HEK293 (cell line): ENCODE measurements around the gene VDR.

Source experiments
- CTCF ChIP-seq: fragments of 450-650 bp; formaldehyde crosslinking; IDR thresholded peaks from 2 replicates; pipeline ENCODE4 v1.5.1; 2016; ENCODE audit warnings: missing biosample characterization, missing genetic modification characterization
- KLF1 ChIP-seq: fragments of 450-650 bp; formaldehyde crosslinking; IDR thresholded peaks from 2 replicates; pipeline ENCODE4 v1.5.1; 2016; ENCODE audit warnings: missing biosample characterization, missing genetic modification characterization
- PATZ1 ChIP-seq: fragments of 450-650 bp; formaldehyde crosslinking; IDR thresholded peaks from 2 replicates; pipeline ENCODE4 v1.5.1; 2016; ENCODE audit warnings: missing biosample characterization, missing genetic modification characterization
- SALL2 ChIP-seq: fragments of 450-650 bp; formaldehyde crosslinking; IDR thresholded peaks from 2 replicates; pipeline ENCODE4 v1.5.0; 2017; ENCODE audit warnings: missing biosample characterization, mild to moderate bottlenecking, missing genetic modification characterization, borderline replicate concordance
- TSHZ1 ChIP-seq: fragments of 450-650 bp; formaldehyde crosslinking; IDR thresholded peaks from 2 replicates; pipeline ENCODE4 v1.5.1; 2016; ENCODE audit warnings: missing biosample characterization, missing genetic modification characterization, borderline replicate concordance
- YY1 ChIP-seq: fragments of 450-650 bp; formaldehyde crosslinking; IDR thresholded peaks from 2 replicates; pipeline ENCODE4 v1.5.1; 2018; ENCODE audit warnings: missing biosample characterization, missing genetic modification characterization
- ZBTB26 ChIP-seq: fragments of 450-650 bp; formaldehyde crosslinking; optimal IDR thresholded peaks from 2 replicates; pipeline ENCODE3; 2016; ENCODE audit warnings: missing biosample characterization, mild to moderate bottlenecking, missing genetic modification characterization
- ZBTB7A ChIP-seq: fragments of 450-650 bp; formaldehyde crosslinking; IDR thresholded peaks from 2 replicates; pipeline ENCODE4 v1.5.1; 2016; ENCODE audit warnings: low read depth, missing biosample characterization, missing genetic modification characterization
- ZFP69B ChIP-seq: fragments of 450-650 bp; formaldehyde crosslinking; IDR thresholded peaks from 2 replicates; pipeline ENCODE4 v1.5.1; 2016; ENCODE audit warnings: missing biosample characterization, missing genetic modification characterization
- ZNF239 ChIP-seq: fragments of 450-650 bp; formaldehyde crosslinking; IDR thresholded peaks from 2 replicates; pipeline ENCODE4 v1.5.1; 2016; ENCODE audit warnings: missing biosample characterization, missing genetic modification characterization
- ZNF280C ChIP-seq: fragments of 450-650 bp; formaldehyde crosslinking; IDR thresholded peaks from 2 replicates; pipeline ENCODE4 v1.5.1; 2016; ENCODE audit warnings: missing biosample characterization, missing genetic modification characterization
- ZNF416 ChIP-seq: fragments of 450-650 bp; formaldehyde crosslinking; IDR thresholded peaks from 2 replicates; pipeline ENCODE4 v1.5.1; 2016; ENCODE audit warnings: missing biosample characterization, missing genetic modification characterization
- ZNF555 ChIP-seq: fragments of 450-650 bp; formaldehyde crosslinking; conservative IDR thresholded peaks from 2 replicates; pipeline ENCODE4 v1.5.1; 2017; ENCODE audit warnings: missing biosample characterization, mild to moderate bottlenecking, missing genetic modification characterization, inconsistent platforms
- ZNF629 ChIP-seq: fragments of 450-650 bp; formaldehyde crosslinking; IDR thresholded peaks from 2 replicates; pipeline ENCODE4 v1.5.1; 2017; ENCODE audit warnings: missing biosample characterization, missing genetic modification characterization

GRCh38 chr12:47940773-47941474 lies 36.1 kb upstream of the VDR start:
- TF ChIP-seq CTCF (no peak), PATZ1 (no peak), ZNF280C (tag by site-specific recombination) (no peak), KLF1 (tag by site-specific recombination) (no peak), ZBTB26 (tag by site-specific recombination) (no peak), ZNF239 (tag by site-specific recombination) (no peak), SALL2 (tag by site-specific recombination) (no peak), ZBTB7A (no peak), ZNF416 (tag by site-specific recombination) (no peak), ZNF555 (tag by site-specific recombination) (no peak), ZFP69B (tag by site-specific recombination) (no peak), YY1 (no peak), TSHZ1 (tag by site-specific recombination) (no peak), ZNF629 (tag by site-specific recombination) (no peak)
